ENCODE results near the gene NBAS. TPM values are rescaled to one million over a fixed set of nuclear protein-coding genes. Genes with fewer than 3 reads are reported as not detected.

NBAS gene
- total and polyA plus RNA-seq, 9 of the 15 experiments (the other 6 are each of a cell fraction or from before 2014, with no cell fraction given) = 15.3 to 94.4 (median 69.9) TPM

DNA sequence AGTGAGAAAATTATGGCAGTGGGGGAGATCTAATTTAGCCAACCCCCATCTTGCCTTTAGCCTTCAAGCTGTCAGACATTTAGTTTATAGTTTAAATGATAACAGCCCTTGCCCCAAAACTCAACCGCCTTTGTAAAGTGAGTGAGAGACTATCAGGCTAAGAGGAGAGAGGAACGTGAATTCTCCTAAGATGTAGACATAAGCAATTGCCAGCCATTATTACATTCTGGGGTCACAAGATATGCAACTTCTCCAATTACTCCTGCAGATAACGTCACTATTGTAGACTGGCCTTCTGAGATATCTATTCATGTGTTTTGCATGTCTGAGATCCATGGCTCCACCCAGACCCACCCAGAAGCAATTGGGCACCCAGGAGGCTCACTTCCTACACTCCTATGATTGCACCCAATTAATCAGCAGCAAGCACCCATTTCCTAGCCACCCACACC is 307.3 kb downstream of the NBAS start (continued):
- TF ChIP-seq NCOA1 (IDR thresholded peaks at IDR 0.05; ENCODE audit: low read depth) = no peak
- TF ChIP-seq HDAC8 (tag; IDR thresholded peaks at IDR 0.05) = no peak
- no peak for TF ChIP-seq ETV1 (tag; conservative IDR thresholded peaks at IDR 0.05; ENCODE audit: low read depth)
- no peak for TF ChIP-seq CHD2 (IDR thresholded peaks at IDR 0.05; ENCODE audit: low read depth, low read length)
- no peak for TF ChIP-seq SETDB1 (IDR thresholded peaks at IDR 0.05; ENCODE audit: low read length)
- no peak for TF ChIP-seq SPI1 (IDR thresholded peaks at IDR 0.05; ENCODE audit: borderline replicate concordance, low read depth, low read length)
- peak in 1 of 2 experiments; percentile 67; a peak in 1 of 4 replicates for TF ChIP-seq TEAD1 (CRISPR knock-in tag; IDR thresholded peaks at IDR 0.05)
- TF ChIP-seq MAZ (CRISPR knock-in tag; conservative IDR thresholded peaks at IDR 0.05 in 1 of 2, IDR thresholded peaks at IDR 0.05 in 1 of 2) = no peak
- no peak for TF ChIP-seq FIP1L1 (IDR thresholded peaks at IDR 0.05; ENCODE audit: low read depth, low read length, poor library complexity, severe bottlenecking)
- no peak for TF ChIP-seq KAT2B (IDR thresholded peaks at IDR 0.05; ENCODE audit: low read depth, low read length)
- TF ChIP-seq MECOM (CRISPR knock-in tag; IDR thresholded peaks at IDR 0.05) = no peak
- no peak for TF ChIP-seq BRF2 (IDR thresholded peaks at IDR 0.05; ENCODE audit: borderline replicate concordance, insufficient read depth, insufficient read length)
- TF ChIP-seq CBX1 (IDR thresholded peaks at IDR 0.05; ENCODE audit: low read depth) = no peak
- TF ChIP-seq, protein P1, sequence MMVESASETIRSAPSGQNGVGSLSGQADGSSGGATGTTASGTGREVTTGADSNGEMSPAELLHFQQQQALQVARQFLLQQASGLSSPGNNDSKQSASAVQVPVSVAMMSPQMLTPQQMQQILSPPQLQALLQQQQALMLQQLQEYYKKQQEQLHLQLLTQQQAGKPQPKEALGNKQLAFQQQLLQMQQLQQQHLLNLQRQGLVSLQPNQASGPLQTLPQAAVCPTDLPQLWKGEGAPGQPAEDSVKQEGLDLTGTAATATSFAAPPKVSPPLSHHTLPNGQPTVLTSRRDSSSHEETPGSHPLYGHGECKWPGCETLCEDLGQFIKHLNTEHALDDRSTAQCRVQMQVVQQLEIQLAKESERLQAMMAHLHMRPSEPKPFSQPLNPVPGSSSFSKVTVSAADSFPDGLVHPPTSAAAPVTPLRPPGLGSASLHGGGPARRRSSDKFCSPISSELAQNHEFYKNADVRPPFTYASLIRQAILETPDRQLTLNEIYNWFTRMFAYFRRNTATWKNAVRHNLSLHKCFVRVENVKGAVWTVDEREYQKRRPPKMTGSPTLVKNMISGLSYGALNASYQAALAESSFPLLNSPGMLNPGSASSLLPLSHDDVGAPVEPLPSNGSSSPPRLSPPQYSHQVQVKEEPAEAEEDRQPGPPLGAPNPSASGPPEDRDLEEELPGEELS (CRISPR knock-in tag; IDR thresholded peaks at IDR 0.05; ENCODE audit: borderline replicate concordance) = no peak
- TF ChIP-seq, protein P2, sequence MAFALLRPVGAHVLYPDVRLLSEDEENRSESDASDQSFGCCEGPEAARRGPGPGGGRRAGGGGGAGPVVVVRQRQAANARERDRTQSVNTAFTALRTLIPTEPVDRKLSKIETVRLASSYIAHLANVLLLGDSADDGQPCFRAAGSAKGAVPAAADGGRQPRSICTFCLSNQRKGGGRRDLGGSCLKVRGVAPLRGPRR (CRISPR knock-in tag; IDR thresholded peaks at IDR 0.05) = no peak
- TF ChIP-seq TAF9B (IDR thresholded peaks at IDR 0.05; ENCODE audit: partially characterized antibody) = no peak
- no peak for TF ChIP-seq ZNF830 (CRISPR knock-in tag; IDR thresholded peaks at IDR 0.05)
- peak; percentile 70 for TF ChIP-seq FOXM1 (IDR thresholded peaks at IDR 0.05; ENCODE audit: low read depth)
- no peak for TF ChIP-seq FOXM1 (CRISPR knock-in tag; IDR thresholded peaks at IDR 0.05; ENCODE audit: low read depth)
- TF ChIP-seq IFI16 (CRISPR knock-in tag; IDR thresholded peaks at IDR 0.05) = no peak
- TF ChIP-seq ZNF324 (CRISPR knock-in tag; IDR thresholded peaks at IDR 0.05) = no peak

Measured in K562 (cell line).